Trophoblast cell (in vitro differentiated cells and primary cell): ENCODE results near the gene CERS6.

Experiments
- DNase-seq, 2 donors: peaks; one replicate each; pipeline ENCODE4 v3.0.0-alpha.2; 2016
- H2AFZ ChIP-seq: 2 replicates; pipeline ENCODE4 v1.6.1; 2013; ENCODE audit warnings: low read length, moderate library complexity, mild to moderate bottlenecking; ENCODE audit not compliant: insufficient read depth, poor library complexity
- H2AK5ac ChIP-seq: 2 replicates; pipeline ENCODE4 v1.6.1; 2013; ENCODE audit warnings: mild to moderate bottlenecking, low read length
- H2BK120ac ChIP-seq: 2 replicates; pipeline ENCODE4 v1.6.1; 2013; ENCODE audit warnings: low read length, mild to moderate bottlenecking, moderate library complexity; ENCODE audit not compliant: insufficient read depth, poor library complexity
- H2BK12ac ChIP-seq: 2 replicates; pipeline ENCODE4 v1.6.1; 2013; ENCODE audit warnings: mild to moderate bottlenecking, low read length, moderate library complexity
- H2BK5ac ChIP-seq: 2 replicates; pipeline ENCODE4 v1.6.1; 2013; ENCODE audit warnings: low read length, low read depth, moderate library complexity, mild to moderate bottlenecking; ENCODE audit not compliant: poor library complexity
- H3K14ac ChIP-seq: 2 replicates; pipeline ENCODE4 v1.6.1; 2013; ENCODE audit warnings: mild to moderate bottlenecking, low read length
- H3K18ac ChIP-seq: 2 replicates; pipeline ENCODE4 v1.6.1; 2013; ENCODE audit warnings: mild to moderate bottlenecking, low read length
- H3K23ac ChIP-seq: 2 replicates; pipeline ENCODE4 v1.6.1; 2013; ENCODE audit warnings: low read length
- H3K27ac ChIP-seq: 2 replicates; pipeline ENCODE4 v1.5.1; 2013; ENCODE audit warnings: low read depth, mild to moderate bottlenecking, inconsistent platforms, low read length, moderate library complexity
- H3K27me3 ChIP-seq: 2 replicates; pipeline ENCODE4 v1.6.1; 2013; ENCODE audit warnings: inconsistent platforms, mild to moderate bottlenecking, low read length, moderate library complexity; ENCODE audit not compliant: insufficient read depth
- H3K36me3 ChIP-seq, 2 experiments: 1 replicate in 1 of 2; 2 replicates in 1 of 2; pipeline ENCODE4 v1.6.1; 2013; ENCODE audit warnings: low read length in 2 of 2, mild to moderate bottlenecking in 2 of 2, moderate library complexity in 1 of 2; ENCODE audit not compliant: insufficient read depth in 2 of 2, control insufficient read depth in 1 of 2
- H3K4ac ChIP-seq: 2 replicates; pipeline ENCODE4 v1.6.1; 2013; ENCODE audit warnings: low read depth, mild to moderate bottlenecking, low read length, moderate library complexity
- H3K4me1 ChIP-seq, 2 experiments: 1 replicate in 1 of 2; 2 replicates in 1 of 2; pipeline ENCODE4 v1.6.1; 2013; ENCODE audit warnings: low read length in 2 of 2, mild to moderate bottlenecking in 2 of 2, moderate library complexity in 1 of 2; ENCODE audit not compliant: insufficient read depth in 2 of 2, control insufficient read depth in 1 of 2
- H3K4me2 ChIP-seq: 2 replicates; pipeline ENCODE4 v1.6.1; 2013; ENCODE audit warnings: inconsistent platforms, mild to moderate bottlenecking, low read length, moderate library complexity
- H3K4me3 ChIP-seq: 2 replicates; pipeline ENCODE4 v1.5.1; 2013; ENCODE audit warnings: mild to moderate bottlenecking, low read depth, low read length, inconsistent platforms
- H3K79me1 ChIP-seq: one replicate; pipeline ENCODE4 v1.6.1; 2013; ENCODE audit warnings: low read length
- H3K79me2 ChIP-seq: 2 replicates; pipeline ENCODE4 v1.6.1; 2013; ENCODE audit warnings: low read length, mild to moderate bottlenecking; ENCODE audit not compliant: control insufficient read depth, insufficient read depth, poor library complexity
- H3K9ac ChIP-seq: 2 replicates; pipeline ENCODE4 v1.6.1; 2013; ENCODE audit warnings: mild to moderate bottlenecking, low read length
- H3K9me3 ChIP-seq: 2 replicates; pipeline ENCODE4 v1.6.1; 2013; ENCODE audit warnings: low read depth, mild to moderate bottlenecking, control low read depth, inconsistent platforms, low read length; ENCODE audit not compliant: insufficient read depth
- H4K12ac ChIP-seq: 2 replicates; pipeline ENCODE4 v1.6.1; 2013; ENCODE audit warnings: low read depth, mild to moderate bottlenecking, low read length, moderate library complexity
- H4K8ac ChIP-seq: 2 replicates; pipeline ENCODE4 v1.6.1; 2013; ENCODE audit warnings: low read depth, mild to moderate bottlenecking, low read length, moderate library complexity
- H4K91ac ChIP-seq: one replicate; pipeline ENCODE4 v1.6.1; 2013; ENCODE audit warnings: low read depth, mild to moderate bottlenecking, low read length, moderate library complexity
- WGBS: extraction: QIAGEN DNeasy Blood & Tissue Kit; methylation state at CpG from one replicate; pipeline ENCODE4 v1.1.7; 2013; ENCODE audit warnings: missing lambda C conversion rate; ENCODE audit not compliant: insufficient read length, insufficient coverage; ENCODE audit errors: extremely low coverage; 5-methylcytosine and 5-hydroxymethylcytosine counted together

Gene CERS6

GRCh38 chr2:168525716-168526446 lies 69.8 kb downstream of the CERS6 start:
- H3K14ac ChIP-seq: no peak overlapping the region
- no peak overlapping the region for H2AFZ ChIP-seq
- H3K4ac ChIP-seq: no peak overlapping the region
- H3K4me3 ChIP-seq: no peak overlapping the region
- H3K4me2 ChIP-seq: no peak overlapping the region
- no peak overlapping the region for H2BK5ac ChIP-seq
- H3K27ac ChIP-seq: no peak overlapping the region
- H4K12ac ChIP-seq: no peak overlapping the region
- no CpG with 5 or more reads among the region's 1 CpG for WGBS
- no peak overlapping the region for H2BK12ac ChIP-seq
- DNase-seq: no peak
- H4K91ac ChIP-seq: no peak overlapping the region
- H3K9ac ChIP-seq: no peak overlapping the region
- H3K4me1 ChIP-seq: peaks cover 7 to 9% of the 10 kb centered on the region in 2 experiments
- no peaks in the 10 kb centered on the region for H3K36me3 ChIP-seq
- H3K9me3 ChIP-seq: no peaks in the 10 kb centered on the region
- H4K8ac ChIP-seq: no peak overlapping the region
- H3K18ac ChIP-seq: no peak overlapping the region
- H3K79me1 ChIP-seq: no peaks in the 10 kb centered on the region
- H3K23ac ChIP-seq: no peak overlapping the region
- no peaks in the 10 kb centered on the region for H3K27me3 ChIP-seq
- no peak overlapping the region for H2AK5ac ChIP-seq
- peaks cover 1% of the 10 kb centered on the region for H3K79me2 ChIP-seq
- H2BK120ac ChIP-seq: no peak overlapping the region

GRCh38 chr2:168526641-168527040 lies 70.6 kb downstream of the CERS6 start:
- peak in 1 of 2 donors; percentile 32 for DNase-seq
- Histone ChIP-seq H3K36me3 (no peaks in the 10 kb centered on the region), H3K79me1 (no peaks in the 10 kb centered on the region), H3K79me2 (peaks cover 1% of the 10 kb centered on the region), H3K4me3 (no peak overlapping the region), H4K8ac (no peak overlapping the region), H4K91ac (no peak overlapping the region), H3K27me3 (no peaks in the 10 kb centered on the region), H3K4me1 (peaks cover 5 to 7% of the 10 kb centered on the region in 2 experiments), H3K23ac (no peak overlapping the region), H3K4ac (no peak overlapping the region), H2AFZ (no peak overlapping the region), H3K27ac (no peak overlapping the region), H3K14ac (no peak overlapping the region), H4K12ac (no peak overlapping the region), H3K18ac (no peak overlapping the region), H2BK120ac (no peak overlapping the region), H3K4me2 (no peak overlapping the region), H2BK12ac (no peak overlapping the region), H3K9ac (no peak overlapping the region), H2AK5ac (no peak overlapping the region), H3K9me3 (no peaks in the 10 kb centered on the region), H2BK5ac (no peak overlapping the region)
- WGBS: no CpG with 5 or more reads among the region's 3 CpGs

- Histone ChIP-seq H2BK12ac (no peak overlapping the region), H2BK120ac (no peak overlapping the region), H3K4ac (no peak overlapping the region), H3K9ac (no peak overlapping the region), H3K9me3 (no peaks in the 10 kb centered on the region), H2AFZ (no peak overlapping the region), H2BK5ac (no peak overlapping the region), H3K4me3 (no peak overlapping the region), H3K27ac (no peak overlapping the region), H2AK5ac (no peak overlapping the region), H3K27me3 (no peaks in the 10 kb centered on the region), H3K23ac (no peak overlapping the region), H3K18ac (no peak overlapping the region), H3K79me2 (peaks cover 1% of the 10 kb centered on the region), H4K91ac (no peak overlapping the region), H4K12ac (no peak overlapping the region), H3K14ac (no peak overlapping the region), H3K4me2 (no peak overlapping the region), H3K4me1 (peaks cover 5 to 7% of the 10 kb centered on the region in 2 experiments), H3K36me3 (no peaks in the 10 kb centered on the region), H3K79me1 (no peaks in the 10 kb centered on the region), H4K8ac (no peak overlapping the region)
- no peak for DNase-seq
Observed at GRCh38 chr2:168528016-168528415, 71.9 kb downstream of the CERS6 start.

- Histone ChIP-seq H3K9me3 (no peaks in the 10 kb centered on the region), H4K8ac (no peak overlapping the region), H3K9ac (no peak overlapping the region), H3K14ac (no peak overlapping the region), H3K23ac (no peak overlapping the region), H3K36me3 (no peaks in the 10 kb centered on the region), H2BK12ac (no peak overlapping the region), H4K12ac (no peak overlapping the region), H2AK5ac (no peak overlapping the region), H3K4me2 (no peak overlapping the region), H4K91ac (no peak overlapping the region), H3K27me3 (no peaks in the 10 kb centered on the region), H3K4me3 (no peak overlapping the region), H3K4ac (no peak overlapping the region), H2AFZ (no peak overlapping the region), H3K18ac (no peak overlapping the region), H3K27ac (no peak overlapping the region), H3K4me1 (peaks cover 5 to 7% of the 10 kb centered on the region in 2 experiments), H2BK120ac (no peak overlapping the region), H3K79me1 (no peaks in the 10 kb centered on the region), H3K79me2 (peaks cover 1% of the 10 kb centered on the region), H2BK5ac (no peak overlapping the region)
- DNase-seq: peak in 1 of 2 donors; percentile 23
Observed at GRCh38 chr2:168528469-168528868, 72.4 kb downstream of the CERS6 start.
